PC-9 (cell line): ENCODE results near the gene S100A11.

Experiments used
- EZH2 ChIP-seq: fragments of 200-600 bp; sonication (generic); IDR thresholded peaks from 2 replicates; pipeline ENCODE4 v1.8.0; 2017; ENCODE audit warnings: antibody characterized with exemption, low read depth
- TF ChIP-seq, protein P1 (sequence below): fragments of 200-600 bp; sonication (generic); conservative IDR thresholded peaks from 2 replicates; pipeline ENCODE4 v1.6.1; 2017; ENCODE audit warnings: mixed run types, antibody characterized with exemption, mild to moderate bottlenecking, moderate library complexity

DNA sequence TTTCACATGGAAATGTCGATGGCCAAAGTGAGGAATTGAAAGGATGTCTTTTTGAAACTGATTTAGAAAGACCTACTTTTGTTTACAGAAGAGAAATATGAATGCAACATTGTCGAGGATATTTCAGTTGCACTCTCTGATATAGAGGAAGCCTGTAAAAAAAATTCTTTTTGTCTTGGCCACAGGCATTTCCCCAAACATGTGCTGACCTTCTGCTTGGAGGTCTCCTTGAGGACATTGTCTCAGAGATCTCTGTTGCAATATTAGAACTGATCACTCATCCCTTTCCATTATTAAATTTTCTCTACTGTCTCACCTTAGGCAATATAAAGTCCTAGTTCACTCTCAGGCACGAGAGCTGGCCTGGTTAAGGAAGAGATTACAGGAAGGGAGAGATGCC lies 16.0 kb downstream of the S100A11 start:
- TF ChIP-seq, protein P1, sequence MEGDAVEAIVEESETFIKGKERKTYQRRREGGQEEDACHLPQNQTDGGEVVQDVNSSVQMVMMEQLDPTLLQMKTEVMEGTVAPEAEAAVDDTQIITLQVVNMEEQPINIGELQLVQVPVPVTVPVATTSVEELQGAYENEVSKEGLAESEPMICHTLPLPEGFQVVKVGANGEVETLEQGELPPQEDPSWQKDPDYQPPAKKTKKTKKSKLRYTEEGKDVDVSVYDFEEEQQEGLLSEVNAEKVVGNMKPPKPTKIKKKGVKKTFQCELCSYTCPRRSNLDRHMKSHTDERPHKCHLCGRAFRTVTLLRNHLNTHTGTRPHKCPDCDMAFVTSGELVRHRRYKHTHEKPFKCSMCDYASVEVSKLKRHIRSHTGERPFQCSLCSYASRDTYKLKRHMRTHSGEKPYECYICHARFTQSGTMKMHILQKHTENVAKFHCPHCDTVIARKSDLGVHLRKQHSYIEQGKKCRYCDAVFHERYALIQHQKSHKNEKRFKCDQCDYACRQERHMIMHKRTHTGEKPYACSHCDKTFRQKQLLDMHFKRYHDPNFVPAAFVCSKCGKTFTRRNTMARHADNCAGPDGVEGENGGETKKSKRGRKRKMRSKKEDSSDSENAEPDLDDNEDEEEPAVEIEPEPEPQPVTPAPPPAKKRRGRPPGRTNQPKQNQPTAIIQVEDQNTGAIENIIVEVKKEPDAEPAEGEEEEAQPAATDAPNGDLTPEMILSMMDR, result no peak
- TF ChIP-seq EZH2, result no peak
